ENCODE data around the gene PIGBOS1. TPM values are rescaled to one million over a fixed set of nuclear protein-coding genes. Genes with fewer than 3 reads are reported as not detected.

The PIGBOS1 gene
- total RNA-seq = 15.9 TPM
- polyA plus RNA-seq (ENCODE audit: insufficient read depth, low read depth, low replicate concordance) = 21.0 TPM
- long read RNA-seq, donor 1, transcript PIGBOS1-201 (2 exons, 866 nt) = major isoform, 6 of 8 reads
- long read RNA-seq, donor 1, partial matches to known transcripts = 0 of 8 reads
- long read RNA-seq, donor 1, other reads (novel, unspliced or antisense) = 0 of 8 reads
- long read RNA-seq, donor 2, partial matches to known transcripts = 0 of 4 reads
- long read RNA-seq, donor 2, other reads (novel, unspliced or antisense) = 0 of 4 reads
- long read RNA-seq, donor 3, partial matches to known transcripts = 10 of 26 reads
- long read RNA-seq, donor 3, other reads (novel, unspliced or antisense) = 12 of 26 reads
- long read RNA-seq, donor 4, partial matches to known transcripts = 0 of 5 reads
- long read RNA-seq, donor 4, other reads (novel, unspliced or antisense) = 0 of 5 reads
- long read RNA-seq, donor 5 = 0 reads
- long read RNA-seq, donor 6, partial matches to known transcripts = 0 of 4 reads
- long read RNA-seq, donor 6, other reads (novel, unspliced or antisense) = 0 of 4 reads
- long read RNA-seq, donor 7, partial matches to known transcripts = 1 of 5 reads
- long read RNA-seq, donor 7, other reads (novel, unspliced or antisense) = 1 of 5 reads
- long read RNA-seq, donor 8, partial matches to known transcripts = 13 of 21 reads
- long read RNA-seq, donor 8, other reads (novel, unspliced or antisense) = 0 of 21 reads
- long read RNA-seq, donor 9, partial matches to known transcripts = 0 of 3 reads
- long read RNA-seq, donor 9, other reads (novel, unspliced or antisense) = 0 of 3 reads
- long read RNA-seq, donor 10, partial matches to known transcripts = 0 of 4 reads
- long read RNA-seq, donor 10, other reads (novel, unspliced or antisense) = 0 of 4 reads

DNA sequence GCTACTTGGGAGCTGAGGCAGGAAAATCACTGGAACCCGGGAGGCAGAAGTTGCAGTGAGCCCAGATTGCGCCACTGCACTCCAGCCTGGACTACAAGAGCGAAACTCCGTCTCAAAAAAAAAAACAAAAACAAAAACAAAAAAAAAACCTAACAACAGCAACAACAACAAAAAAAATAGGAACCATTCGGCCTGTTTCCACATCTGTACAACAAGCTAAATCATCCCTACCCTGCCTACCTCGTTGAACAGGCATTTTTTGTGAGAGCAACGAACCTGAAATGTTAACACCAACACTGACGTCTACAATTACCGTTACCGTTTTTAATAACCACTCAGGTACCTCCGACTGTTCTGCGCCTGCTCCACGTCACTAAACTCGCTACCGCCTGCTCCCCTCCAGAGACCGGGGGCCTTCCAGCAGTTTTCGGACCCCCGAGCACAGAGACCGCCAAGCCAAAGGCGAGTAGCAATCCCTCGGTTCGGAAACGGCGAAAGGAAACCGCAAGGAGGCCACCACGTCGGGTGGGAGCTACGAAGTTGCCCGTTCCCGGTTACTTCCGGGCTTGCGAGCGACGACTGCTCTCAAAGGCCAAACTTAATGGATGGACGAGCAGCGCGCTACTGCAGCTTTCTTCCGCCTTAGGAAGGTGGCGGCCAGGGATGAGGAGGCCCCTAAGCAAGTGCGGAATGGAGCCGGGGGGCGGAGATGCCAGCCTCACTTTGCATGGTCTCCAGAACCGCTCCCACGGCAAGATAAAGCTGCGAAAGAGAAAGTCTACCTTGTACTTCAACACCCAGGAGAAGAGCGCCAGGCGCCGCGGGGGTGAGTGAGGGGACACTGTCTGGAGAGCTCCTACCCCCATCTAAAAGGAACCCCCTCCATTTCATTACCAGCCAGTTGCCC, at the start of gene PIGBOS1, which contains the start of gene PIGB:
PIGBOS1 (minus strand) TSS at position 536 of the 907 bp plus-strand sequence. CDS start 1,331 bp downstream, outside the sequence.
PIGB (plus strand) TSS at position 635 of the 907 bp plus-strand sequence; CDS start at position 664, 29 bp downstream.
- Histone ChIP-seq H3K27ac (ENCODE audit: low read depth in 2 of 2, low read length in 2 of 2) (peak within 1 kb of the TSS; percentile 90 to 94), H3K4me1 (ENCODE audit: control insufficient read depth in 2 of 3, insufficient read depth in 2 of 3, low read depth in 1 of 3, low read length in 3 of 3) (peaks cover 0 to 7% (median 3%) of the 10 kb centered on the region in 3 donors), H3K9ac (ENCODE audit: low read length in 3 of 3) (peak within 1 kb of the TSS; percentile 93 to 99 (median 99)), H3K9me3 (ENCODE audit: control insufficient read depth in 2 of 3, insufficient read depth in 1 of 3, low read length in 3 of 3) (no peaks in the 10 kb centered on the region), H3K36me3 (ENCODE audit: control insufficient read depth in 2 of 3, insufficient read depth in 3 of 3, low read length in 3 of 3) (no peaks in the 10 kb centered on the region), H3K4me3 (ENCODE audit: low read length in 3 of 3) (peak within 1 kb of the TSS; percentile 96 to 100 (median 100)), H3K27me3 (ENCODE audit: control insufficient read depth, insufficient read depth, low read length) (no peaks in the 10 kb centered on the region)
- FAIRE-seq (no peak), DNase-seq (peak; percentile 92 to 96 (median 95))
- TF ChIP-seq CTCF (IDR thresholded peaks at IDR 0.05; ENCODE audit: borderline replicate concordance, extremely low read depth, insufficient read depth) = no peak
- intact Hi-C loops (cut with DNase I) = no loop called here

GRCh38 chr15:55366981-55367380, 48.1 kb upstream of the PIGBOS1 start:
- FAIRE-seq (no peak), DNase-seq (no peak)
- intact Hi-C loops (cut with DNase I) = no loop called here
- Histone ChIP-seq H3K36me3 (ENCODE audit: control insufficient read depth in 2 of 3, insufficient read depth in 3 of 3, low read length in 3 of 3) (peaks cover 4 to 23% (median 7%) of the 10 kb centered on the region in 3 donors), H3K9me3 (ENCODE audit: control insufficient read depth in 2 of 3, insufficient read depth in 1 of 3, low read length in 3 of 3) (no peaks in the 10 kb centered on the region), H3K27ac (ENCODE audit: low read depth in 2 of 2, low read length in 2 of 2) (no peak overlapping the region), H3K4me1 (ENCODE audit: control insufficient read depth in 2 of 3, insufficient read depth in 2 of 3, low read depth in 1 of 3, low read length in 3 of 3) (no peaks in the 10 kb centered on the region), H3K9ac (ENCODE audit: low read length in 3 of 3) (no peak overlapping the region), H3K4me3 (ENCODE audit: low read length in 3 of 3) (no peak overlapping the region), H3K27me3 (ENCODE audit: control insufficient read depth, insufficient read depth, low read length) (no peaks in the 10 kb centered on the region)
- TF ChIP-seq CTCF (IDR thresholded peaks at IDR 0.05; ENCODE audit: borderline replicate concordance, extremely low read depth, insufficient read depth) = no peak

GRCh38 chr15:55362641-55363040, 43.7 kb upstream of the PIGBOS1 start:
- intact Hi-C loops (cut with DNase I) = no loop called here
- FAIRE-seq (no peak), DNase-seq (no peak)
- no peak overlapping the region for H3K27ac ChIP-seq (ENCODE audit: low read depth in 2 of 2, low read length in 2 of 2)
- H3K9ac ChIP-seq (ENCODE audit: low read length in 3 of 3) = no peak overlapping the region
- no peaks in the 10 kb centered on the region for H3K27me3 ChIP-seq (ENCODE audit: control insufficient read depth, insufficient read depth, low read length)
- no peaks in the 10 kb centered on the region for H3K9me3 ChIP-seq (ENCODE audit: control insufficient read depth in 2 of 3, insufficient read depth in 1 of 3, low read length in 3 of 3)
- peaks cover 0 to 8% (median 2%) of the 10 kb centered on the region in 3 donors for H3K36me3 ChIP-seq (ENCODE audit: control insufficient read depth in 2 of 3, insufficient read depth in 3 of 3, low read length in 3 of 3)
- H3K4me1 ChIP-seq (ENCODE audit: control insufficient read depth in 2 of 3, insufficient read depth in 2 of 3, low read depth in 1 of 3, low read length in 3 of 3) = no peaks in the 10 kb centered on the region
- H3K4me3 ChIP-seq (ENCODE audit: low read length in 3 of 3) = no peak overlapping the region
- no peak for TF ChIP-seq CTCF (IDR thresholded peaks at IDR 0.05; ENCODE audit: borderline replicate concordance, extremely low read depth, insufficient read depth)

All from kidney (tissue), 22 donors.